K562 (cell line): ENCODE measurements around the gene DUSP5. TPM values are rescaled to one million over a fixed set of nuclear protein-coding genes. Genes with fewer than 3 reads are reported as not detected.
A peak's percentile ranks its signal among the peaks of the same experiment; 100 is the strongest.

Experiments
- ARID3B ChIP-seq: fragments of 250-450 bp; sonication (Bioruptor Pico); IDR thresholded peaks from 2 replicates; pipeline ENCODE4 v1.4.0; 2020; ENCODE audit warnings: borderline replicate concordance
- BCLAF1 ChIP-seq, 2 experiments: fragments of 450-650 bp in 1 of 2; IDR thresholded peaks; 2 replicates each; pipeline ENCODE4 v1.6.1; 2011 to 2017; ENCODE audit warnings: low read depth in 2 of 2, antibody characterized with exemption in 1 of 2, borderline replicate concordance in 1 of 2, low read length in 1 of 2, mild to moderate bottlenecking in 1 of 2, mixed read lengths in 1 of 2; ENCODE audit not compliant: control insufficient read depth in 1 of 2
- GTF2A2 ChIP-seq: IDR thresholded peaks from 2 replicates; pipeline ENCODE4 v1.6.1; 2016; ENCODE audit warnings: mild to moderate bottlenecking, missing genetic modification characterization, missing compliant biosample characterization
- NCOR1 ChIP-seq: fragments of 450-650 bp; IDR thresholded peaks from 2 replicates; pipeline ENCODE4 v1.6.1; 2016; ENCODE audit warnings: mild to moderate bottlenecking, moderate library complexity
- RNF219 ChIP-seq: fragments of 250-450 bp; sonication (Bioruptor Pico); IDR thresholded peaks from 2 replicates; pipeline ENCODE4 v1.5.0; 2022; ENCODE audit warnings: mild to moderate bottlenecking
- SMARCE1 ChIP-seq: fragments of 450-650 bp; IDR thresholded peaks from 2 replicates; pipeline ENCODE4 v1.7.1; 2016; ENCODE audit warnings: mild to moderate bottlenecking
- SNIP1 ChIP-seq: fragments of 450-650 bp; IDR thresholded peaks from 2 replicates; pipeline ENCODE4 v1.7.1; 2017; ENCODE audit warnings: low read depth, mild to moderate bottlenecking
- ZFP1 ChIP-seq: fragments of 450-650 bp; formaldehyde crosslinking; IDR thresholded peaks from 2 replicates; pipeline ENCODE4 v1.4.0; 2020; ENCODE audit warnings: mild to moderate bottlenecking, mixed read lengths
- ZKSCAN8 ChIP-seq: fragments of 200-800 bp; sonication (Bioruptor generic); IDR thresholded peaks from 2 replicates; pipeline ENCODE4 v1.6.1; 2016; ENCODE audit warnings: missing genetic modification characterization, missing compliant biosample characterization
- ZNF232 ChIP-seq: sonication (generic); formaldehyde crosslinking; IDR thresholded peaks from 2 replicates; pipeline ENCODE4 v1.8.0; 2022; ENCODE audit warnings: mild to moderate bottlenecking, missing genetic modification reagents
- polyA plus RNA-seq, 8 experiments: library from polyadenylated mRNA; depleted of rRNA in 4 of 8; stranded (reverse) in 5 of 8; unstranded in 3 of 8; fragments of >200 nt; fragmentation: Nextera tagmentation in 2 of 8; fragmentation: Illumina TruSeq in 1 of 8; extraction: Ambion mirVana in 2 of 8; extraction: Trizol in 1 of 8; gene quantifications; 2 replicates each; pipeline versions ENCODE4 v1.2.1 to v1.2.3, GENCODE V29; 2011 to 2014; ENCODE audit warnings: inconsistent platforms in 1 of 8, missing spikeins in 1 of 8
- total RNA-seq, 7 experiments: library from RNA; depleted of rRNA in 6 of 7; stranded (reverse); fragments of >200 nt in 6 of 7; fragmentation: Illumina TruSeq in 2 of 7; extraction: Trizol in 2 of 7; gene quantifications; 2 replicates each; pipeline versions ENCODE4 v1.2.1 to v1.2.3, GENCODE V29; 2011 to 2021; ENCODE audit warnings: low replicate concordance in 1 of 7

DUSP5 gene
- total and polyA plus RNA-seq, 9 of the 15 experiments (the other 6 are each of a cell fraction or from before 2014, with no cell fraction given) = 0.49 to 3.4 (median 2.0) TPM

- TF ChIP-seq SNIP1 = no peak
- TF ChIP-seq NCOR1 = no peak
- no peak for TF ChIP-seq BCLAF1 (IDR thresholded peaks at IDR 0.05; ENCODE audit: borderline replicate concordance in 1 of 2, control insufficient read depth in 1 of 2, low read depth in 2 of 2, low read length in 1 of 2)
- no peak for TF ChIP-seq ZKSCAN8
- no peak for TF ChIP-seq ZFP1 (CRISPR knock-in tag)
- no peak for TF ChIP-seq RNF219 (CRISPR knock-in tag)
- TF ChIP-seq GTF2A2 (tag) = no peak
- TF ChIP-seq SMARCE1 = peak; percentile 83
- TF ChIP-seq ARID3B (CRISPR knock-in tag) = no peak
- no peak for TF ChIP-seq ZNF232
Observed at GRCh38 chr10:110501142-110501937, 3.6 kb downstream of the DUSP5 start (continued).
